Gastrocnemius medialis (tissue), 4 donors: ENCODE data around the gene PCDHGB2.
"Not testable (repeated sequence)": the region's sequence is repeated elsewhere in the genome, so short reads cannot be mapped to it uniquely, and the experiment has no call there.

ENCODE experiments used
- CTCF ChIP-seq, 5 experiments: fragments of 450-650 bp in 3 of 5; fragments of 200-600 bp in 2 of 5; sonication (generic) in 2 of 5; IDR thresholded peaks in 4 of 5; conservative IDR thresholded peaks in 1 of 5; 1 replicate in 4 of 5; 2 replicates in 1 of 5; pipeline ENCODE4 v1.5.1; 2016 to 2019; ENCODE audit warnings: antibody characterized with exemption in 5 of 5, mild to moderate bottlenecking in 3 of 5, moderate library complexity in 3 of 5
- POLR2A ChIP-seq, 2 donors: fragments of 450-650 bp; IDR thresholded peaks; one replicate each; pipeline ENCODE4 v1.6.1; 2017; ENCODE audit warnings: antibody characterized with exemption in 2 of 2, mild to moderate bottlenecking in 2 of 2, moderate library complexity in 2 of 2

- TF ChIP-seq CTCF (IDR thresholded peaks at IDR 0.05 in 4 of 5, conservative IDR thresholded peaks at IDR 0.05 in 1 of 5); POLR2A (IDR thresholded peaks at IDR 0.05): not testable (repeated sequence)
Observed at GRCh38 chr5:141340781-141341354, 18.9 kb upstream of the PCDHGB2 start.
